ENCODE results near the gene PMP22. TPM values are rescaled to one million over a fixed set of nuclear protein-coding genes. Genes with fewer than 3 reads are reported as not detected.

PMP22 gene
- polyA plus RNA-seq, 1 donor from 2014 or later: not detected

- H3K36me3 ChIP-seq (ENCODE audit: insufficient read depth, low read length): no peaks in the 10 kb centered on the region
- no peaks in the 10 kb centered on the region for H3K9me3 ChIP-seq (ENCODE audit: low read length)
- H3K4me2 ChIP-seq (ENCODE audit: low read length): no peak overlapping the region
- H3K9me2 ChIP-seq (ENCODE audit: insufficient read depth, low read length): no peaks in the 10 kb centered on the region
- H3K4me3 ChIP-seq (ENCODE audit: low read length): no peak overlapping the region
- H4K20me1 ChIP-seq (ENCODE audit: insufficient read depth): no peaks in the 10 kb centered on the region
- no peak overlapping the region for H3K9ac ChIP-seq (ENCODE audit: low read length)
- no peaks in the 10 kb centered on the region for H3K79me2 ChIP-seq (replicated peaks; ENCODE audit: insufficient read depth, low read length)
- H2AFZ ChIP-seq (ENCODE audit: low read depth, low read length): no peak overlapping the region
- no peaks in the 10 kb centered on the region for H3K27me3 ChIP-seq (ENCODE audit: insufficient read depth, low read depth, low read length)
- TF ChIP-seq REST (IDR thresholded peaks at IDR 0.05; ENCODE audit: borderline replicate concordance) (no peak), CTCF (IDR thresholded peaks at IDR 0.05; ENCODE audit: poor library complexity, severe bottlenecking) (no peak), EP300 (conservative IDR thresholded peaks at IDR 0.05; ENCODE audit: poor library complexity, severe bottlenecking) (no peak), RAD21 (conservative IDR thresholded peaks at IDR 0.05) (no peak), EZH2 (IDR thresholded peaks at IDR 0.05; ENCODE audit: borderline replicate concordance, insufficient read depth, low read length, poor library complexity, severe bottlenecking) (no peak), TAF1 (IDR thresholded peaks at IDR 0.05; ENCODE audit: low read depth) (no peak), MXI1 (conservative IDR thresholded peaks at IDR 0.05; ENCODE audit: poor library complexity, severe bottlenecking) (no peak), POLR2AphosphoS5 (IDR thresholded peaks at IDR 0.05) (no peak)
- no peaks in the 10 kb centered on the region for H3F3A ChIP-seq (ENCODE audit: insufficient read depth, low read length, poor library complexity, severe bottlenecking)
- H3K27ac ChIP-seq (ENCODE audit: low read length): no peak overlapping the region
These were observed 20.3 kb upstream of the PMP22 start for GRCh38 chr17:15285466-15285865.

- Histone ChIP-seq H3F3A (ENCODE audit: insufficient read depth, low read length, poor library complexity, severe bottlenecking) (no peaks in the 10 kb centered on the region), H3K9me2 (ENCODE audit: insufficient read depth, low read length) (no peaks in the 10 kb centered on the region), H3K9me3 (ENCODE audit: low read length) (no peaks in the 10 kb centered on the region), H2AFZ (ENCODE audit: low read depth, low read length) (no peak overlapping the region), H3K4me3 (ENCODE audit: low read length) (no peak overlapping the region), H3K9ac (ENCODE audit: low read length) (no peak overlapping the region), H3K4me2 (ENCODE audit: low read length) (no peak overlapping the region), H3K27me3 (ENCODE audit: insufficient read depth, low read depth, low read length) (no peaks in the 10 kb centered on the region), H3K36me3 (ENCODE audit: insufficient read depth, low read length) (no peaks in the 10 kb centered on the region), H4K20me1 (ENCODE audit: insufficient read depth) (no peaks in the 10 kb centered on the region), H3K27ac (ENCODE audit: low read length) (no peak overlapping the region), H3K79me2 (replicated peaks; ENCODE audit: insufficient read depth, low read length) (no peaks in the 10 kb centered on the region)
- no peak for TF ChIP-seq TAF1 (IDR thresholded peaks at IDR 0.05; ENCODE audit: low read depth)
- TF ChIP-seq EP300 (conservative IDR thresholded peaks at IDR 0.05; ENCODE audit: poor library complexity, severe bottlenecking): peak; percentile 56
- peak; percentile 59 for TF ChIP-seq POLR2AphosphoS5 (IDR thresholded peaks at IDR 0.05)
These were observed 19.4 kb upstream of the PMP22 start for GRCh38 chr17:15284537-15284936.

- H2AFZ ChIP-seq (ENCODE audit: low read depth, low read length): no peak overlapping the region
- no peaks in the 10 kb centered on the region for H3K27me3 ChIP-seq (ENCODE audit: insufficient read depth, low read depth, low read length)
These were observed 19.0 kb upstream of the PMP22 start for GRCh38 chr17:15284107-15284506.

More at GRCh38 chr17:15284107-15284506, 19.0 kb upstream of the PMP22 start:
- no peaks in the 10 kb centered on the region for H3K79me2 ChIP-seq (replicated peaks; ENCODE audit: insufficient read depth, low read length)
- no peak overlapping the region for H3K4me2 ChIP-seq (ENCODE audit: low read length)
- no peaks in the 10 kb centered on the region for H3K9me2 ChIP-seq (ENCODE audit: insufficient read depth, low read length)
- H4K20me1 ChIP-seq (ENCODE audit: insufficient read depth): no peaks in the 10 kb centered on the region
- no peaks in the 10 kb centered on the region for H3K36me3 ChIP-seq (ENCODE audit: insufficient read depth, low read length)
- no peak overlapping the region for H3K4me3 ChIP-seq (ENCODE audit: low read length)
- H3F3A ChIP-seq (ENCODE audit: insufficient read depth, low read length, poor library complexity, severe bottlenecking): no peaks in the 10 kb centered on the region
- H3K9ac ChIP-seq (ENCODE audit: low read length): no peak overlapping the region
- TF ChIP-seq REST (IDR thresholded peaks at IDR 0.05; ENCODE audit: borderline replicate concordance) (no peak), EZH2 (IDR thresholded peaks at IDR 0.05; ENCODE audit: borderline replicate concordance, insufficient read depth, low read length, poor library complexity, severe bottlenecking) (no peak), POLR2AphosphoS5 (IDR thresholded peaks at IDR 0.05) (no peak), TAF1 (IDR thresholded peaks at IDR 0.05; ENCODE audit: low read depth) (no peak), SMC3 (conservative IDR thresholded peaks at IDR 0.05; ENCODE audit: poor library complexity) (no peak), EP300 (conservative IDR thresholded peaks at IDR 0.05; ENCODE audit: poor library complexity, severe bottlenecking) (no peak), RAD21 (conservative IDR thresholded peaks at IDR 0.05) (no peak), CTCF (IDR thresholded peaks at IDR 0.05; ENCODE audit: poor library complexity, severe bottlenecking) (no peak), MXI1 (conservative IDR thresholded peaks at IDR 0.05; ENCODE audit: poor library complexity, severe bottlenecking) (no peak)
- no peak overlapping the region for H3K27ac ChIP-seq (ENCODE audit: low read length)
- H3K9me3 ChIP-seq (ENCODE audit: low read length): no peaks in the 10 kb centered on the region
